ENCODE results near the gene ALDH2. TPM values are rescaled to one million over a fixed set of nuclear protein-coding genes. Genes with fewer than 3 reads are reported as not detected.
"Not testable (repeated sequence)": the region's sequence is repeated elsewhere in the genome, so short reads cannot be mapped to it uniquely, and the experiment has no call there.

The ALDH2 gene
- total RNA-seq, 4 donors from 2014 or later, result 70.2 to 120 (median 95.3) TPM

- H3K36me3 ChIP-seq, result no peaks in the 10 kb centered on the region
- DNase-seq (ENCODE audit: low spot score in 2 of 2), result no peak
- no peak overlapping the region for H3K27ac ChIP-seq
- TF ChIP-seq EP300 (IDR thresholded peaks at IDR 0.05) (no peak), POLR2A (IDR thresholded peaks at IDR 0.05) (no peak)
- 80 to 85% methylated on average over 8 of the region's 8 CpGs for WGBS, 2 donors
- no peak overlapping the region for H3K4me3 ChIP-seq
- no peaks in the 10 kb centered on the region for H3K9me3 ChIP-seq
- no peaks in the 10 kb centered on the region for H3K27me3 ChIP-seq
- peaks cover 0 to 3% (median 0%) of the 10 kb centered on the region in 4 donors for H3K4me1 ChIP-seq
Observed at GRCh38 chr12:111818340-111818739, 51.6 kb downstream of the ALDH2 start.

DNA sequence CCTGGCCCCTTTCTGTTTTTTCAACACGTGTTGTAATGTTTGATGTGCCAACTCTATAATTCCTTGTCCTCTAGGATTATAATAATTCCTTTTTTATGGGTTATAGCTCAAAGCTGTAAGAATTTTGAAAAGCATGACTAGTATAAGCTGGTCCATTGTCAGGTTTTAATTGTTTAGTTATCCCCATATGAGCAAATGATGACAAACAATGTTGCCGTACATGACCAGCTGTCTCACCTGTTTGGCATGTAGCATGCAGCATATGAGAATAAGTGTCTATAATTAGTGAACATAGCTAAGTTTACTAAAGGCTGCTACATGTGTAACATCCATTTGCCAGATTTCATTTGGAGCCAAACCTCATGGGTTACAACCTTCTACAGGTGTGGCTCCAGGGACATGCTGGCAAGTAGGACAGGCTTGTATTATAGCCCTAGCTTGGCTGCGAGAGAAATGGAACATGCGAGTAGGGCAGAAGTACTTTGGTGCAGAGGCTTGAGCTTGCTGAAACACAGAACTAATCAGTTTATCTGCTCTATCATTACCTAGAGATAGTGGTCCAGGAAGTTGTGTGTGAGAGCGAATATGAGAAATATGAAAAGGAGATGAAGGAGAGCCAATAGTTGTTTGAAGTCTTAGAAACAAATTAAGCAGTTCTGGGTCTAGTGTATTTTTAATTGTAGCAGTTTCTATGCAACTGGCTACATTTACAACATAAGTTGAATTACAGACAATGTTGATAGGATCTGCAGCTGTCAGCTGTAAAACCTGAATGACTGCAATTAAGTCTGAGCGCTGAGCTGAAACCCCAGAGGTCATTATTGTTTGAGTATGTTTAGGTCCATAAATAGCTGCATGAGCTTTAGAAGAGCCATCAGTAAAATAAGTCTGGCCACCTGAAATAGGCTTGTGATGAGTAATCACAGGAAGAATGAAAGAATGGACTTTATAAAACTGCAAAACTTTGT lies 52.7 kb downstream of the ALDH2 start:
- no peaks in the 10 kb centered on the region for H3K27me3 ChIP-seq
- H3K4me3 ChIP-seq, result no peak overlapping the region
- H3K36me3 ChIP-seq, result no peaks in the 10 kb centered on the region
- TF ChIP-seq CTCF (IDR thresholded peaks at IDR 0.05) (no peak), POLR2A (IDR thresholded peaks at IDR 0.05) (no peak), EP300 (IDR thresholded peaks at IDR 0.05) (no peak)
- 38 to 42% methylated on average over 6 of the region's 6 CpGs for WGBS, 2 donors
- no peaks in the 10 kb centered on the region for H3K9me3 ChIP-seq
- H3K27ac ChIP-seq, result no peak overlapping the region
- H3K4me1 ChIP-seq, result no peaks in the 10 kb centered on the region
- DNase-seq (ENCODE audit: low spot score in 2 of 2), result no peak

GRCh38 chr12:111820828-111821227 lies 54.1 kb downstream of the ALDH2 start:
- not testable (repeated sequence) for H3K4me3 ChIP-seq; DNase-seq (ENCODE audit: low spot score in 2 of 2); H3K9me3 ChIP-seq; H3K27ac ChIP-seq; H3K27me3 ChIP-seq; H3K4me1 ChIP-seq; H3K36me3 ChIP-seq
- 81 to 91% methylated on average over 8 of the region's 8 CpGs for WGBS, 2 donors

DNA sequence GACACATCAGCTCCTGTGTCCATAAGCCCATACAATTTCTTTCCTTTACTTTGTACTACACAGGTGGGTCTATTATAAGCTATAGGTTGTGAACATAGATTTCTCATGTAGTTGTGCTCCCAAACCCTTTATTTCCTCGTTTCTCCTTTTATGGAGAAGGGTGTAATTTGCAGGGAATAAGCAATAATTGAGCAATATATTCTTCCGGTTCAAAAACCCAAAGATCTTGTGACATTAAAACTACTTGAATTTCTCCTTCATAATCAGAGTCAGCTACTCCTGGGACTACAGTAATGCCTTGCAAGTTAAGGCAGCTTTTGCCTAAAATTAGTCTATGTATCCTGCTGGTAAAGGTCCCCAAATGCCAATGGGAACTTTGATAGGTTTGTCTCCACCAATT lies 56.2 kb downstream of the ALDH2 start:
- no peaks in the 10 kb centered on the region for H3K27me3 ChIP-seq
- H3K9me3 ChIP-seq, result no peaks in the 10 kb centered on the region
- H3K27ac ChIP-seq, result no peak overlapping the region
- no peak overlapping the region for H3K4me3 ChIP-seq
- TF ChIP-seq EP300 (IDR thresholded peaks at IDR 0.05) (no peak), CTCF (IDR thresholded peaks at IDR 0.05) (no peak), POLR2A (IDR thresholded peaks at IDR 0.05) (no peak)
- 43 to 46% methylated on average over 2 of the region's 2 CpGs for WGBS, 2 donors
- no peaks in the 10 kb centered on the region for H3K4me1 ChIP-seq
- no peak for DNase-seq (ENCODE audit: low spot score in 2 of 2)
- no peaks in the 10 kb centered on the region for H3K36me3 ChIP-seq

GRCh38 chr12:111823891-111824290 lies 57.2 kb downstream of the ALDH2 start:
- no peaks in the 10 kb centered on the region for H3K36me3 ChIP-seq
- no peak overlapping the region for H3K4me3 ChIP-seq
- no peaks in the 10 kb centered on the region for H3K9me3 ChIP-seq
- no peak overlapping the region for H3K27ac ChIP-seq
- no peaks in the 10 kb centered on the region for H3K27me3 ChIP-seq
- no peaks in the 10 kb centered on the region for H3K4me1 ChIP-seq
- WGBS, 2 donors, result 72% methylated on average over 3 of the region's 3 CpGs
- TF ChIP-seq POLR2A (IDR thresholded peaks at IDR 0.05), result no peak
- no peak for TF ChIP-seq CTCF (IDR thresholded peaks at IDR 0.05)
- no peak for TF ChIP-seq EP300 (IDR thresholded peaks at IDR 0.05)
- DNase-seq (ENCODE audit: low spot score in 2 of 2), result no peak

DNA sequence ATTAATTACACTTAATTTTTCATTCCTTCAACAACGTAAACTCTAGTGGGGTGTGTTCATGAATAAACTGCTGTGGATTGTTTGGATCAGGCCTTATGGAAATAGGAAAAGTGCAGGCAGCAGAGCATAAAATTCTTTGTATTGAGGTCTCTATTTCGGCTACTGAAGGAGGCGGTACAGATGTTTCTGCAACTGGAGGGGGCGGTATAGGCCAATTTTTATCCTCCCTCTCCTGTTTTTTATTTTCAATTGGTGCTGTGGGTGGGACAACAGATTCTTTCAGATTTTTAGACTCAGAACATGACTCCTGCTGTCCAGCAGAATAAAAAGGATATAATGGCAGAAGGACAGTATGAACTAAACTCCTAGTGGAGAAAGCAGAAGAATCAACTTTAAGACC lies 57.6 kb downstream of the ALDH2 start:
- not testable (repeated sequence) for H3K27ac ChIP-seq; H3K9me3 ChIP-seq; H3K27me3 ChIP-seq; DNase-seq (ENCODE audit: low spot score in 2 of 2); H3K4me3 ChIP-seq; H3K4me1 ChIP-seq; H3K36me3 ChIP-seq
- WGBS, 2 donors, result 39 to 40% methylated on average over 4 of the region's 4 CpGs

Measured in tibial nerve (tissue), 4 donors.